WERI-Rb-1 (cell line): ENCODE measurements around the gene PRKCB.

Source experiments
- DNase-seq: peaks from one replicate; pipeline ENCODE4 v3.0.0-alpha.2; 2020
- H3K27ac ChIP-seq: fragments of 250-450 bp; sonication (Bioruptor Pico); 2 replicates; pipeline ENCODE4 v1.5.1; 2020; ENCODE audit warnings: mild to moderate bottlenecking, moderate library complexity
- H3K27me3 ChIP-seq: fragments of 250-450 bp; sonication (Bioruptor Pico); 2 replicates; pipeline ENCODE4 v1.5.1; 2021; ENCODE audit warnings: mild to moderate bottlenecking, low read depth, moderate library complexity; ENCODE audit not compliant: insufficient read depth, severe bottlenecking
- H3K36me3 ChIP-seq: fragments of 250-450 bp; sonication (Bioruptor Pico); 2 replicates; pipeline ENCODE4 v1.5.1; 2020; ENCODE audit warnings: mild to moderate bottlenecking, moderate library complexity
- H3K4me3 ChIP-seq: 2 replicates; pipeline ENCODE4 v1.5.1; 2011; ENCODE audit warnings: low read depth, mild to moderate bottlenecking, control low read depth, low read length
- H3K9me3 ChIP-seq: fragments of 250-450 bp; sonication (Bioruptor Pico); 2 replicates; pipeline ENCODE4 v1.5.1; 2021; ENCODE audit warnings: mild to moderate bottlenecking, moderate library complexity; ENCODE audit not compliant: severe bottlenecking
- CTCF ChIP-seq: IDR thresholded peaks from 2 replicates; pipeline ENCODE4 v1.5.1; 2011; ENCODE audit warnings: low read depth, mild to moderate bottlenecking, control low read depth, inconsistent platforms, low read length

The PRKCB gene

DNA sequence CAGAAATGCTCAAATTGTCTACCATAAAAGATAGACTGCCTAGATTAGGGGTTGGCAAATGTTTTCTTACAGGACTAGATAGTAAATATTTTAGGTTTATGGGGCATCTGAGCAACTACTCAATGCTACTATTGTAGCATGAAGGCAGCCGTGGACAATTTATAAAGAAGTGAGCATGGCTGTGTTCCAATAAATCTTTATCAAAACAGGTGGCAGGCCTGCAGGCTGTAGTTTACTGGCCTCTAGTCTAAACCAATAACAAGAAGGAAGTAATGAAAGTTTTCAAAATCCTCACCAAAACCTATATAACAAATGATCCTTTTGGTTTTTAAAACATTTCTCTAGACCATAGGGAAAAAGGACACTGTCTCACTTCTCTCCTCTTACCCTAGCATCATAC, 105.2 kb downstream of the PRKCB start:
- DNase-seq, result no peak
- Histone ChIP-seq H3K36me3 (no peaks in the 10 kb centered on the region), H3K27ac (no peak overlapping the region), H3K9me3 (no peaks in the 10 kb centered on the region), H3K4me3 (no peak overlapping the region), H3K27me3 (peaks cover 10% of the 10 kb centered on the region)
- TF ChIP-seq CTCF, result no peak

DNA sequence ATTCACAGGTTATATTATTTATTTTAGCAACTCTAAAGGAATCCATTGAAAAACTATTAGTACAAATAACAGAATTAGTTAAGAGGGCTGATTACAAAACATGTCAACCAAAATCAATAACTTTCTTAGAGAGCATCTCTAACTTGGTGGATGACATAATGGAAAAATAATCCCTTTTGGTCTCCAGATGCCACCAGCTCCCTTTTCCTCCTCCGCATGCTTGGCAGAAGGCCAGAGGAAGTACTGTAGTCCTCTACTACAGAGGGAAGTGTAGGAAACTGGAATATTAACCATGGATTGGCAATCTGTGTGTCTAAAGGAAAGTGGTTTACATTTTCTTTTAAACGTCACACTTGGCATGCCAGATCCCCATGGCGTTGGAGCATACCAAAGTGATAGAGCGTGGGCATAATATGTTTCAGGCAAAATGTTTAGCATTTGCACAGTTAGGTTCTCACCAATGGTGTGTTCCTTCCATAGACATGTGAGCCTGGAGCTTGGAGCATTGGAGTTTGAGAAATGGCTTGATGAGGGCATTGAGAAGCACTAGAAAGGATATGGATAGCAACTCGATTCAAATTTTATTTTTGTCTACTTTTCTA, 106.3 kb downstream of the PRKCB start:
- no peak for DNase-seq
- Histone ChIP-seq H3K36me3 (no peaks in the 10 kb centered on the region), H3K27me3 (peaks cover 10% of the 10 kb centered on the region), H3K27ac (no peak overlapping the region), H3K9me3 (no peaks in the 10 kb centered on the region), H3K4me3 (no peak overlapping the region)
- TF ChIP-seq CTCF, result no peak

- H3K27me3 ChIP-seq, result peaks cover 9% of the 10 kb centered on the region
- H3K36me3 ChIP-seq, result no peaks in the 10 kb centered on the region
- no peak for TF ChIP-seq CTCF
Measured at GRCh38 chr16:23943604-23944003, 107.8 kb downstream of the PRKCB start.

GRCh38 chr16:23944381-23944780, 108.6 kb downstream of the PRKCB start:
- peaks cover 5% of the 10 kb centered on the region for H3K27me3 ChIP-seq

More at GRCh38 chr16:23943604-23944003, 107.8 kb downstream of the PRKCB start:
- no peak overlapping the region for H3K4me3 ChIP-seq
- no peak for DNase-seq
- H3K27ac ChIP-seq, result no peak overlapping the region
- H3K9me3 ChIP-seq, result no peaks in the 10 kb centered on the region

GRCh38 chr16:23945243-23945642, 109.5 kb downstream of the PRKCB start:
- no peak for TF ChIP-seq CTCF
- H3K4me3 ChIP-seq, result no peak overlapping the region
- no peak overlapping the region for H3K27ac ChIP-seq
- no peaks in the 10 kb centered on the region for H3K9me3 ChIP-seq
- peaks cover 5% of the 10 kb centered on the region for H3K27me3 ChIP-seq
- H3K36me3 ChIP-seq, result no peaks in the 10 kb centered on the region
- DNase-seq, result no peak

More at GRCh38 chr16:23944381-23944780, 108.6 kb downstream of the PRKCB start:
- Histone ChIP-seq H3K9me3 (no peaks in the 10 kb centered on the region), H3K27ac (no peak overlapping the region), H3K4me3 (no peak overlapping the region), H3K36me3 (no peaks in the 10 kb centered on the region)
- no peak for TF ChIP-seq CTCF
- DNase-seq, result no peak

DNA sequence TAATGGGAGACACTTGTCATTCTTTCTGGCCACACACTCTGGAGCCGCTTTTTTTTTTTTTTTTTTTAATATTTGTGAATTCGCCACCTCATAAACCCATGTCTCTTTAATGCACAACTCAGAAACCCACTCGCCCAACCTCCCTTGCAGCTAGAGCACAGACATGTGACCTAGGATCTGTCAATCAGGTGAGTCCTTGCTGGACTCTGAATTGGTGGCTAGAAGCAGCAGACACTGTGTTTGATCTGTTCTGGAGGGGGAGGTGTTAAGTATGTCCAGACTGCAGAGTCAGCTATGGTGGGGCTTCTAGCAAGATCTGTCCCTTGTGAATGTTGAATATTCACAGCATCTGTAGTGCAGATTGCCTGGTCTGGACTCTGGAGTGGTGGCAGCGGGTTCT, 112.1 kb downstream of the PRKCB start:
- Histone ChIP-seq H3K4me3 (no peak overlapping the region), H3K27me3 (peaks cover 3% of the 10 kb centered on the region), H3K9me3 (no peaks in the 10 kb centered on the region), H3K36me3 (no peaks in the 10 kb centered on the region), H3K27ac (no peak overlapping the region)
- no peak for TF ChIP-seq CTCF
- no peak for DNase-seq
